SK-N-SH treated with all-trans-retinoic acid at 6 μM for 48 hours (cell line): Measurements from ENCODE around the gene RASA3.

Experiments used
- ATAC-seq: fragments of 200-7000 bp; cut with Tn5 transposase; 3 replicates; pipeline ENCODE4 v1.9.1; 2020; ENCODE audit warnings: mild to moderate bottlenecking, moderate library complexity
- ARNTL ChIP-seq: fragments of 450-650 bp; formaldehyde crosslinking; IDR thresholded peaks from 2 replicates; pipeline ENCODE4 v1.5.0; 2020; ENCODE audit warnings: low read depth, mild to moderate bottlenecking, moderate library complexity, borderline replicate concordance
- BACH2 ChIP-seq: fragments of 250-450 bp; sonication (Bioruptor Pico); IDR thresholded peaks from 2 replicates; pipeline ENCODE4 v1.9.0; 2021; ENCODE audit warnings: mild to moderate bottlenecking, borderline replicate concordance
- CSDC2 ChIP-seq: fragments of 250-450 bp; sonication (Bioruptor Pico); IDR thresholded peaks from 2 replicates; pipeline ENCODE4 v1.5.0; 2020; ENCODE audit warnings: mild to moderate bottlenecking, moderate library complexity
- ESRRG ChIP-seq: fragments of 250-450 bp; sonication (Bioruptor Pico); IDR thresholded peaks from 2 replicates; pipeline ENCODE4 v1.6.1; 2021; ENCODE audit warnings: mild to moderate bottlenecking
- GLIS3 ChIP-seq: fragments of 250-450 bp; sonication (Bioruptor Pico); IDR thresholded peaks from 2 replicates; pipeline ENCODE4 v1.5.0; 2020; ENCODE audit warnings: mild to moderate bottlenecking, moderate library complexity
- ISL1 ChIP-seq: fragments of 250-450 bp; sonication (Bioruptor Pico); IDR thresholded peaks from 2 replicates; pipeline ENCODE4 v2.1.2; 2022; ENCODE audit warnings: mild to moderate bottlenecking, moderate library complexity
- OSR1 ChIP-seq: fragments of 250-450 bp; sonication (Bioruptor Pico); IDR thresholded peaks from 2 replicates; pipeline ENCODE4 v1.8.0; 2022; ENCODE audit warnings: moderate library complexity, mild to moderate bottlenecking, inconsistent platforms
- RARB ChIP-seq: fragments of 250-450 bp; sonication (Bioruptor Pico); IDR thresholded peaks from 2 replicates; pipeline ENCODE4 v1.8.0; 2021; ENCODE audit warnings: mild to moderate bottlenecking, moderate library complexity
- SNAI2 ChIP-seq: fragments of 250-450 bp; sonication (Bioruptor Pico); IDR thresholded peaks from 2 replicates; pipeline ENCODE4 v1.5.0; 2020; ENCODE audit warnings: mild to moderate bottlenecking, moderate library complexity
- TCF4 ChIP-seq: fragments of 250-450 bp; sonication (Bioruptor Pico); IDR thresholded peaks from 2 replicates; pipeline ENCODE4 v1.8.0; 2021; ENCODE audit warnings: mild to moderate bottlenecking, moderate library complexity, borderline replicate concordance
- TOX ChIP-seq: fragments of 250-450 bp; sonication (Bioruptor Pico); IDR thresholded peaks from 2 replicates; pipeline ENCODE4 v1.8.0; 2021; ENCODE audit warnings: mild to moderate bottlenecking, moderate library complexity, borderline replicate concordance
- ZC3H10 ChIP-seq: fragments of 250-450 bp; sonication (Bioruptor Pico); IDR thresholded peaks from 2 replicates; pipeline ENCODE4 v1.5.1; 2021; ENCODE audit warnings: mild to moderate bottlenecking, moderate library complexity
- ZFP3 ChIP-seq: fragments of 250-450 bp; sonication (Bioruptor Pico); IDR thresholded peaks from 2 replicates; pipeline ENCODE4 v1.5.0; 2020; ENCODE audit warnings: mild to moderate bottlenecking, moderate library complexity
- ZFP30 ChIP-seq: fragments of 450-650 bp; formaldehyde crosslinking; IDR thresholded peaks from 2 replicates; pipeline ENCODE4 v1.5.0; 2022; ENCODE audit warnings: mild to moderate bottlenecking, moderate library complexity
- ZNF565 ChIP-seq: fragments of 450-650 bp; formaldehyde crosslinking; conservative IDR thresholded peaks from 2 replicates; pipeline ENCODE4 v1.5.0; 2020; ENCODE audit warnings: low read depth, mild to moderate bottlenecking, moderate library complexity
- ZNF70 ChIP-seq: fragments of 450-650 bp; formaldehyde crosslinking; IDR thresholded peaks from 2 replicates; pipeline ENCODE4 v1.5.0; 2020; ENCODE audit warnings: mild to moderate bottlenecking, moderate library complexity
- ZNF8 ChIP-seq: fragments of 450-650 bp; formaldehyde crosslinking; IDR thresholded peaks from 2 replicates; pipeline ENCODE4 v1.5.0; 2020; ENCODE audit warnings: mild to moderate bottlenecking, moderate library complexity
- TF ChIP-seq, protein P1 (sequence below): fragments of 250-450 bp; sonication (Bioruptor Pico); IDR thresholded peaks from 2 replicates; pipeline ENCODE4 v1.5.1; 2021; ENCODE audit warnings: mild to moderate bottlenecking, moderate library complexity
- TF ChIP-seq, protein P2 (sequence below): fragments of 250-450 bp; sonication (Bioruptor Pico); IDR thresholded peaks from 2 replicates; pipeline ENCODE4 v1.5.0; 2020; ENCODE audit warnings: mild to moderate bottlenecking, moderate library complexity
- TF ChIP-seq, protein P3 (sequence below): fragments of 250-450 bp; sonication (Bioruptor Pico); IDR thresholded peaks from 2 replicates; pipeline ENCODE4 v1.8.0; 2021; ENCODE audit warnings: low read depth, mild to moderate bottlenecking, moderate library complexity, borderline replicate concordance
- TF ChIP-seq, protein P4 (sequence below): fragments of 250-450 bp; sonication (Bioruptor Pico); IDR thresholded peaks from 2 replicates; pipeline ENCODE4 v1.8.0; 2020; ENCODE audit warnings: mild to moderate bottlenecking, moderate library complexity, borderline replicate concordance
- TF ChIP-seq, protein P5 (sequence below): fragments of 250-450 bp; sonication (Bioruptor Pico); IDR thresholded peaks from 2 replicates; pipeline ENCODE4 v1.5.1; 2020; ENCODE audit warnings: low read depth, mild to moderate bottlenecking, moderate library complexity

Gene RASA3

DNA sequence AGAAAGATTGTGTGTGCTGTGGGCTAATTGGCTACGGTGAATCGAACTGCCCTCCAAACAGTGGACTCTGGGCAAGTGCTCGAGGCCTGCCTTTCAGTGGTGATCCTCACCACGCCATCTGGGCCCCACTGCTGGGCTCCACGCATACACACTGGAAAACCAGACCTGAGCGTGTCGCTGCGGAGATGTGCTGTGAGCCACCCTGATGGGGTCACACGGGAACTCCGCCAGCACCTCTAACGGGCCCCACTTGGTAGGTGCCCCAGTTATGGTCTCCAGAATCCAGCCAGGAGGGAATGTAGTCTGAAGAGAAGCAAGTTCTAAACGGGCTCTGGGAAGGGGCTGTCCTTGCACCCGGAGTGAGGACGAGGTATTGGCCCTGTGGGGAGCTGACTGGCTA, 197.8 kb downstream of the RASA3 start:
- no peak for ATAC-seq
- TF ChIP-seq ZC3H10 (CRISPR knock-in tag), result no peak
- TF ChIP-seq, protein P1, sequence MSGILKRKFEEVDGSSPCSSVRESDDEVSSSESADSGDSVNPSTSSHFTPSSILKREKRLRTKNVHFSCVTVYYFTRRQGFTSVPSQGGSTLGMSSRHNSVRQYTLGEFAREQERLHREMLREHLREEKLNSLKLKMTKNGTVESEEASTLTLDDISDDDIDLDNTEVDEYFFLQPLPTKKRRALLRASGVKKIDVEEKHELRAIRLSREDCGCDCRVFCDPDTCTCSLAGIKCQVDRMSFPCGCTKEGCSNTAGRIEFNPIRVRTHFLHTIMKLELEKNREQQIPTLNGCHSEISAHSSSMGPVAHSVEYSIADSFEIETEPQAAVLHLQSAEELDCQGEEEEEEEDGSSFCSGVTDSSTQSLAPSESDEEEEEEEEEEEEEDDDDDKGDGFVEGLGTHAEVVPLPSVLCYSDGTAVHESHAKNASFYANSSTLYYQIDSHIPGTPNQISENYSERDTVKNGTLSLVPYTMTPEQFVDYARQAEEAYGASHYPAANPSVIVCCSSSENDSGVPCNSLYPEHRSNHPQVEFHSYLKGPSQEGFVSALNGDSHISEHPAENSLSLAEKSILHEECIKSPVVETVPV (CRISPR knock-in tag), result no peak
- no peak for TF ChIP-seq SNAI2 (CRISPR knock-in tag)
- no peak for TF ChIP-seq RARB (CRISPR knock-in tag)
- no peak for TF ChIP-seq ZFP3
- no peak for TF ChIP-seq ESRRG (CRISPR knock-in tag)
- TF ChIP-seq, protein P2, sequence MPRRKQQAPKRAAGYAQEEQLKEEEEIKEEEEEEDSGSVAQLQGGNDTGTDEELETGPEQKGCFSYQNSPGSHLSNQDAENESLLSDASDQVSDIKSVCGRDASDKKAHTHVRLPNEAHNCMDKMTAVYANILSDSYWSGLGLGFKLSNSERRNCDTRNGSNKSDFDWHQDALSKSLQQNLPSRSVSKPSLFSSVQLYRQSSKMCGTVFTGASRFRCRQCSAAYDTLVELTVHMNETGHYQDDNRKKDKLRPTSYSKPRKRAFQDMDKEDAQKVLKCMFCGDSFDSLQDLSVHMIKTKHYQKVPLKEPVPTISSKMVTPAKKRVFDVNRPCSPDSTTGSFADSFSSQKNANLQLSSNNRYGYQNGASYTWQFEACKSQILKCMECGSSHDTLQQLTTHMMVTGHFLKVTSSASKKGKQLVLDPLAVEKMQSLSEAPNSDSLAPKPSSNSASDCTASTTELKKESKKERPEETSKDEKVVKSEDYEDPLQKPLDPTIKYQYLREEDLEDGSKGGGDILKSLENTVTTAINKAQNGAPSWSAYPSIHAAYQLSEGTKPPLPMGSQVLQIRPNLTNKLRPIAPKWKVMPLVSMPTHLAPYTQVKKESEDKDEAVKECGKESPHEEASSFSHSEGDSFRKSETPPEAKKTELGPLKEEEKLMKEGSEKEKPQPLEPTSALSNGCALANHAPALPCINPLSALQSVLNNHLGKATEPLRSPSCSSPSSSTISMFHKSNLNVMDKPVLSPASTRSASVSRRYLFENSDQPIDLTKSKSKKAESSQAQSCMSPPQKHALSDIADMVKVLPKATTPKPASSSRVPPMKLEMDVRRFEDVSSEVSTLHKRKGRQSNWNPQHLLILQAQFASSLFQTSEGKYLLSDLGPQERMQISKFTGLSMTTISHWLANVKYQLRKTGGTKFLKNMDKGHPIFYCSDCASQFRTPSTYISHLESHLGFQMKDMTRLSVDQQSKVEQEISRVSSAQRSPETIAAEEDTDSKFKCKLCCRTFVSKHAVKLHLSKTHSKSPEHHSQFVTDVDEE (CRISPR knock-in tag), result no peak
- no peak for TF ChIP-seq ZFP30
- TF ChIP-seq ARNTL (CRISPR knock-in tag), result no peak
- TF ChIP-seq, protein P3, sequence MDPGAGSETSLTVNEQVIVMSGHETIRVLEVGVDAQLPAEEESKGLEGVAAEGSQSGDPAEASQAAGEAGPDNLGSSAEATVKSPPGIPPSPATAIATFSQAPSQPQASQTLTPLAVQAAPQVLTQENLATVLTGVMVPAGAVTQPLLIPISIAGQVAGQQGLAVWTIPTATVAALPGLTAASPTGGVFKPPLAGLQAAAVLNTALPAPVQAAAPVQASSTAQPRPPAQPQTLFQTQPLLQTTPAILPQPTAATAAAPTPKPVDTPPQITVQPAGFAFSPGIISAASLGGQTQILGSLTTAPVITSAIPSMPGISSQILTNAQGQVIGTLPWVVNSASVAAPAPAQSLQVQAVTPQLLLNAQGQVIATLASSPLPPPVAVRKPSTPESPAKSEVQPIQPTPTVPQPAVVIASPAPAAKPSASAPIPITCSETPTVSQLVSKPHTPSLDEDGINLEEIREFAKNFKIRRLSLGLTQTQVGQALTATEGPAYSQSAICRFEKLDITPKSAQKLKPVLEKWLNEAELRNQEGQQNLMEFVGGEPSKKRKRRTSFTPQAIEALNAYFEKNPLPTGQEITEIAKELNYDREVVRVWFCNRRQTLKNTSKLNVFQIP (CRISPR knock-in tag), result no peak
- TF ChIP-seq ZNF8, result no peak
- no peak for TF ChIP-seq ZNF565 (CRISPR knock-in tag)
- no peak for TF ChIP-seq CSDC2 (CRISPR knock-in tag)
- TF ChIP-seq, protein P4, sequence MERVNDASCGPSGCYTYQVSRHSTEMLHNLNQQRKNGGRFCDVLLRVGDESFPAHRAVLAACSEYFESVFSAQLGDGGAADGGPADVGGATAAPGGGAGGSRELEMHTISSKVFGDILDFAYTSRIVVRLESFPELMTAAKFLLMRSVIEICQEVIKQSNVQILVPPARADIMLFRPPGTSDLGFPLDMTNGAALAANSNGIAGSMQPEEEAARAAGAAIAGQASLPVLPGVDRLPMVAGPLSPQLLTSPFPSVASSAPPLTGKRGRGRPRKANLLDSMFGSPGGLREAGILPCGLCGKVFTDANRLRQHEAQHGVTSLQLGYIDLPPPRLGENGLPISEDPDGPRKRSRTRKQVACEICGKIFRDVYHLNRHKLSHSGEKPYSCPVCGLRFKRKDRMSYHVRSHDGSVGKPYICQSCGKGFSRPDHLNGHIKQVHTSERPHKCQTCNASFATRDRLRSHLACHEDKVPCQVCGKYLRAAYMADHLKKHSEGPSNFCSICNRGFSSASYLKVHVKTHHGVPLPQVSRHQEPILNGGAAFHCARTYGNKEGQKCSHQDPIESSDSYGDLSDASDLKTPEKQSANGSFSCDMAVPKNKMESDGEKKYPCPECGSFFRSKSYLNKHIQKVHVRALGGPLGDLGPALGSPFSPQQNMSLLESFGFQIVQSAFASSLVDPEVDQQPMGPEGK (CRISPR knock-in tag), result no peak
- no peak for TF ChIP-seq ISL1 (CRISPR knock-in tag)
- TF ChIP-seq TOX, result no peak
- no peak for TF ChIP-seq TCF4
- no peak for TF ChIP-seq ZNF70 (CRISPR knock-in tag)
- TF ChIP-seq, protein P5, sequence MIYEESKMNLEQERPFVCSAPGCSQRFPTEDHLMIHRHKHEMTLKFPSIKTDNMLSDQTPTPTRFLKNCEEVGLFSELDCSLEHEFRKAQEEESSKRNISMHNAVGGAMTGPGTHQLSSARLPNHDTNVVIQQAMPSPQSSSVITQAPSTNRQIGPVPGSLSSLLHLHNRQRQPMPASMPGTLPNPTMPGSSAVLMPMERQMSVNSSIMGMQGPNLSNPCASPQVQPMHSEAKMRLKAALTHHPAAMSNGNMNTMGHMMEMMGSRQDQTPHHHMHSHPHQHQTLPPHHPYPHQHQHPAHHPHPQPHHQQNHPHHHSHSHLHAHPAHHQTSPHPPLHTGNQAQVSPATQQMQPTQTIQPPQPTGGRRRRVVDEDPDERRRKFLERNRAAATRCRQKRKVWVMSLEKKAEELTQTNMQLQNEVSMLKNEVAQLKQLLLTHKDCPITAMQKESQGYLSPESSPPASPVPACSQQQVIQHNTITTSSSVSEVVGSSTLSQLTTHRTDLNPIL (CRISPR knock-in tag), result no peak
- TF ChIP-seq, all 23 proteins: peak for 0

DNA sequence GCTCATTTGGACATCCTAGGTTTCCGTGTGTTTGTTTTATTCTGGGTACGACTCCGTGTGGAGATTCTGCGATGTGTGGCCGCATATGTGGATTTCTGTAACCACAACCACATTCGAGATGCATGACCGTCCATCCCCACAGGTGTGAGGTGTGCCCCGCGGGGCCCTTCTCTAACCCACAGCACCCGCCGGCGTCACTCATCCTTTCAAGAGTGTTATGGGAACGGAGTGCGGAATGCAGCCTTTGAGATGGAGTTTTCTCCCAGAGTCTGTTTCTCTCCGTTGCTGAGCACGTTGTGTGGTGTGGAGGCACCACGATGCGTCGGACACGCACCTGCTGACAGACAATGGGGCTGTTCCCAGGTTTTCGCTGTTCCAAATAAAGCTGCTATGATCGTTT, 198.5 kb downstream of the RASA3 start:
- no peak for ATAC-seq
- TF ChIP-seq TCF4 (no peak), ZNF70 (CRISPR knock-in tag) (no peak), ZFP30 (no peak), TOX (no peak), ZNF8 (no peak), OSR1 (CRISPR knock-in tag) (no peak), ESRRG (CRISPR knock-in tag) (no peak), SNAI2 (CRISPR knock-in tag) (no peak), BACH2 (no peak), GLIS3 (CRISPR knock-in tag) (no peak)
- TF ChIP-seq, protein P4 (CRISPR knock-in tag), result no peak
- TF ChIP-seq, protein P2 (CRISPR knock-in tag), result no peak
